A549 (cell line): ENCODE measurements around the gene CNIH2.

Experiments
- BHLHE40 ChIP-seq: IDR thresholded peaks from 2 replicates; pipeline ENCODE4 v1.6.1; 2012; ENCODE audit warnings: low read depth, low read length, inconsistent platforms
- CTCF ChIP-seq: fragments of >200 bp; sonication (Bioruptor Twin); formaldehyde crosslinking; IDR thresholded peaks from 3 replicates; pipeline ENCODE4 v1.5.1; 2016
- GATA3 ChIP-seq: IDR thresholded peaks from 2 replicates; pipeline ENCODE4 v1.6.1; 2012; ENCODE audit warnings: borderline replicate concordance
- MAZ ChIP-seq: fragments of 150-350 bp; IDR thresholded peaks from 2 replicates; pipeline ENCODE4 v1.6.1; 2014; ENCODE audit warnings: antibody characterized with exemption, low read depth, low read length, borderline replicate concordance
- POLR2A ChIP-seq: IDR thresholded peaks from 2 replicates; pipeline ENCODE4 v1.6.1; 2012; ENCODE audit warnings: mild to moderate bottlenecking, low read length
- POLR2AphosphoS2 ChIP-seq: conservative IDR thresholded peaks from 2 replicates; pipeline ENCODE4 v1.6.1; 2012; ENCODE audit warnings: low read length, improper control_type of control experiment, inconsistent platforms
- RCOR1 ChIP-seq: fragments of 150-350 bp; IDR thresholded peaks from 2 replicates; pipeline ENCODE4 v1.6.1; 2014; ENCODE audit warnings: antibody characterized with exemption, low read length, low read depth
- REST ChIP-seq: fragments of 200-600 bp; sonication (generic); IDR thresholded peaks from 2 replicates; pipeline ENCODE4 v1.6.1; 2016; ENCODE audit warnings: antibody characterized with exemption, mild to moderate bottlenecking, moderate library complexity

- TF ChIP-seq BHLHE40, result no peak
- TF ChIP-seq CTCF, result no peak
- no peak for TF ChIP-seq POLR2AphosphoS2
- no peak for TF ChIP-seq MAZ
- no peak for TF ChIP-seq POLR2A
- TF ChIP-seq GATA3, result no peak
- TF ChIP-seq RCOR1, result no peak
- no peak for TF ChIP-seq REST
Observed at GRCh38 chr11:66327171-66328030, 49.4 kb downstream of the CNIH2 start.
